SW 1271 (cell line): ENCODE measurements around the gene TPK1.
"Not testable (repeated sequence)": the region's sequence is repeated elsewhere in the genome, so short reads cannot be mapped to it uniquely, and the experiment has no call there.

Experiments used
- DNase-seq, 2 experiments: peaks; one replicate each; lab custom pipeline; 2025; lab: John Stamatoyannopoulos, UW

Gene TPK1

DNA sequence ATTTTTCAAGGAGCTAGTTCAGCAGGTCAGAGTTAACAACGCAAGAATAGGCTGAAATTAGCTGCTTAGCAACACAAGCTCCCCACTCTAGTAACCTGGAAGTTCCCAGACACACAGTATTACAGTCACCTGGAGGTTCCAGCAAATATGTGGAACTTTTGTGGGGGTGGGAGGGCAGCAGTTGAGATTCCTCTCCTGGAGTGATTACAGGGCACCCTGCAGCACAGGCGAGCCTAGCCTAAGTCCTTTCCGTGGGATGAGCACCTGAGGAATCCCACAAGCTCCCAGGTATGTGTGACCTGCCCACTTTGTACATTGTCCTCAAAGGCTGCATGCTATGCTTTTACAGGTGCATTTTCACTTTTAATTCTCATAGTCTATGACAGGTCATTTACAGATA is 13.6 kb downstream of the TPK1 start:
- DNase-seq: no peak

DNA sequence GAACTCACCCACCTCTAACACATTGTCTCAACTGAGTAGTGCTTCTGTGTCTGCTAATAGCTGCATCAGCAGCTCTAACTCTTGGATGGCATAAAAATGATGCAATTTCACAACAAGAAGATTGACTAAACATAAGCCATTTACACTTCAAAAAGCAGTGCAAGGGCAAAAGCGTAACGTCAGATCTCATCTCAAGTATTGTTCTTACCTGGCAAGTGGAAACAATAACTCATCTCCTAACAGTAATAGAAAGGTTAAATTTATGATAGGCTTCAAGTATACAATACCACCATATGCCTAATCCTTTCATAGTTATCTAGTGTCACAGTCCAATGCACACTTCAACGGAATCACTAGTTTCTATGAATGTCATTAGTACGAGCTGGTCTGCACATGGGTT is 14.8 kb downstream of the TPK1 start:
- DNase-seq: no peak

DNA sequence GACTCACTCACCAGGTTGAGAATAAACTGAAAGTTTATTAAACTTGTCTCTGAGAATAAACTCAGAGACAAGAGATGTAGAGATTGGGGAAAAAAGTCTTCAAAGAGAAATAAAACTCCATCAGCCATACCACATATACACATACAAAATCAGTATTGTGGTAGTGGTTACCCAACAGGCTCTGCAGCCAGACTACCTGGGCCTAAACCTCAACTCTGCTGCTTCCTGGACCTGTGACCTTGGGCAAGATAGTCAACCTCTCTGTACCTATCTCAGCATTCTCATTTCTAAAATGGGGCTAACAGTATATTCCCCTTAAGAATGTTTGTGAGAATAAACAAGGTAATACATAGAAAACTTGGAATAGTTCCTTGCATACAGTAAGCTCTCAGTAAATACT is 15.3 kb downstream of the TPK1 start:
- no peak for DNase-seq

DNA sequence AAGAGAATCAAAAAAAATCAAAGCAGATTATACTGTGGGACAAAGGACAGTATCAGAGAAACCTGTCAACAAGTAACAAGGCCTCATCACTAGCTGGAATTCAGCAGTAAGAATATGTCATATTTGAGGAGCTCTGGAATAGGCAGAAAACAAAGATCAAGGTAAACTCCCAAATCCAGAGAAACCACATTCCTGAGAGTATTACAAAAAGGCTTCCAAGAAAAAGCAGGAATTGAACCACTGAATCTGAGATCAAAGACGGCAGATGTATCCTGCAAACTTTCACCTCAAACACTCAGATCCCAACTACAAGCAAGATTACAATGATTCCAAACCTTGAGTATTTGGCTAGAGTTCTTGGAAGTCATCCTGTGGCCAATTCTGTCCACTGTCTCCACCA is 16.3 kb downstream of the TPK1 start:
- no peak for DNase-seq

DNA sequence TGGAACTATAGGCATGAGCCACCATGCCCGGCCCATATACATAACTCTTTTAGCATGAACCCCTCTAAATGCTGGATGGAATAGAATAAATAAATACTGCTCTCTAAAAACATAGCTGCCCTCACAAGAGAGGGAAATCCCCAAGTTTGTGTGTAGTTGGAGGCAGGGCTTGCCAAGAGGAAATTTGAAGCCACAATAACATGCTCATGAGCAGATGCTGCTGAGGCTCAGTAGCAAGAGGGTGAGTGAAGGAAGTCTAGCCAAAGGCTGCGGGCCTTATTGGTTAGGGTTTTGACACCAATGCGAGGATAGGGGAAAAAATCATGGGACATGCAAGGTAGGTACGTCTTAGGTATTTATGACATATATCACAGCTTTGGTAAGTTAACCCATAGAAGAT is 17.3 kb downstream of the TPK1 start:
- no peak for DNase-seq

- DNase-seq: no peak
Observed at GRCh38 chr7:144817001-144817400, 18.9 kb downstream of the TPK1 start.

GRCh38 chr7:144814299-144814698 is 21.6 kb downstream of the TPK1 start:
- no peak for DNase-seq

DNA sequence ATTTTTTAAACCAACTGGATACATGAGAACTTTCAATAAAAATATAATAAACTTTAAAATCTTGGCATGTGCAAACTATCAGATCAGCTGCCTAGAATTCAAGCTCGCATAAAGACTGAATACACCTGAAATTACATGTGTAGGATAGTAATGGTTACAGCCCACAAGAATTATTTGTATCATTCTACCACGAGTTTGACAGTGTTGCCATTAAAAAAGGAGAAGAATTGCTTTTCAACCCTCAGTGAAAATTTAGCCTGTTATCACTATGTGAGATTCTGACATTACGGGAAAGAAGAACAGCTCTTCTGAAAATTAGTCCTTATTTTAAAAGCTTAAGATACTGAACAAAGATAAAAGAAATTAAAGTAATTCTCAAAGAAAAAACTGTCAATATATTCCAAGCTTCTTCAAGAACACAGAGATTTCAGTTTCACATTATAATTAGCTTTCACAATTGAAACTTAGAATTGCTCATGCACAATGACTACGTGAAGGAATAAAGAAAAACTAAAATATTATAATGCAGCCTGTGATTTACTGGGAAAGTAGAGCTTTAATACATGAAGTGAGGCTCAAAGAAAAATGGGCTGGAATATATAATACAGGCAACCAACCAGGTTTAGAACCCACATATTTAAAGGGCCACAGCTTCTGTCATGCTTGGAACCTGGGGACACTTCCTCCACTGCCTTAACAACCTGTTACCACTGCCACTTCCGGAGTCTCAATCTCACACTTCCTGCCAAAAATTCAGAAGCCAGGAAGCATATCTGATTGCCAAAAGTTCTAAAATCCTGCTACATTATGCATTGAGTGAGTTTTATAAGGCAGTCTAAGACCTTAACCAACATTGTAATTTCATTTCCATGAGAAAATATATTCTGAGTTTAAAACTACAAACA is 23.2 kb downstream of the TPK1 start:
- DNase-seq: no peak

- DNase-seq: no peak
Observed at GRCh38 chr7:144805627-144806239, 30.1 kb downstream of the TPK1 start.

DNA sequence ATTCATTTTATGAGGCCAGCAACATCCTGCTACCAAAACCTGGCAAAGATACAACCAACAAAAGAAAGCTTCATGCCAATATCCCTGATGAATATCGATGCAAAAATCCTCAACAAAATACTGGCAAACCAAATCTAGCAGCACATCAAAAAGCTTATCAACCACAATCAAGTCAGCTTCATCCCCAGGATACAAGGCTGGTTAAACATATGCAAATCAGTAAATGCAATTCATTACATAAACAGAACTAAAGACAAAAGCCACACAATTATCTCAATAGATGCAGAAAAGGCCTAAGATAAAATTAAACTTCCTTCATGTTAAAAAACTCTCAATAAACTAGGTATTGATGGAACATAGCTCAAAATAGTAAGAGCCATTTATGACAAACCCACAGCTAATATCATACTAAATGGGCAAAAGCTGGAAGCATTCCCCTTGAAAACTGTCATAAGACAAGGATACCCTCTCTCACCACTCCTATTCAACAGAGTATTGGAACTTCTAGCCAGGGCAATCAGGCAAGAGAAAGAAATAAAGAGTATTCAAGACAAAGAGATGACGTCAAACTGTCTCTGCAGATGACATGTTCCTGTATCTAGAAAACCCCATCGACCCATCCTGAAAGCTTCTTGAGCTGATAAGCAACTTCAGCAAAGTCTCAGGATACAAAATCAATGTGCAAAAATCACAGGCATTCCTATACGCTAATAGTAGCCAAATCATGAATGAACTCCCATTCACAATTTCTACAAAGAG is 35.0 kb downstream of the TPK1 start:
- not testable (repeated sequence) for DNase-seq

DNA sequence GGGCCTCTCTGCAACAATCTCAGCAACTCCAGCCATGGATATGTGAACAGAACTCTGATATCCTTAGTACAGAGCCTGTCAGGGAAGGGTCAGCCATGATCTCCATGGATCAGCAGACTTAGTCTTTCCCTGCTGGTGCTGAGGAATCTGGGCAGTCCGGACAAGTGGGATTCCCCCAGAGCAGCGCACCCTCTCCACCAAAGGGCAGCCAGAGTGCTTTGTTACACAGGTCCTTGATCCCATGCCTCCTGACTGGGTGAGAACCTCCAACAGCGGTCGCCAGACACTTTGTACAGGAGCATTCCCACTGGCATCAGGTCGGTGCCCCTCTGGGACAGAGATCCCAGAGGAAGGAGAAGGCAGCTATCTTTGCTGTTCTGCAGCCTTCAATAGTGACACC is 38.9 kb downstream of the TPK1 start:
- no peak for DNase-seq

GRCh38 chr7:144792050-144792449 is 43.8 kb downstream of the TPK1 start:
- no peak for DNase-seq

- DNase-seq: no peak
Observed at GRCh38 chr7:144791488-144791887, 44.4 kb downstream of the TPK1 start.

DNA sequence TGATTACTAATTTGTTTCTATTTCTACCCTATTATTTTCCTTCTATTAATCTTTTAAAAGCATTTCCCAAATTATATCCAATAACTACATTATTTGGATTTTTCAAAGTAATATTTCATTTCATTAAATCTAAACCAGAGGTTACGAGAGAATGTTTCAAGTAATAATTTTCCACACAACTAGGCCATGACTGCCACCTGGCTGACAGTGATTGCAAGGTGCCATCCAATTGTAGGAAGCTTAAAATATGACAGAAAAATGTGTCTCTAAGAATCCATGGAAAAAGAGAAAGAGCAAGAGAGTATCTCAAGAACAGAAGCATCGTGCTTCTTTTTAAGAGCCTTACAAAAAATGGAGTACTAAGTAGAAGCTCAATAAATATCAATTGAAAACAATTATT is 48.7 kb downstream of the TPK1 start:
- no peak for DNase-seq

GRCh38 chr7:144786522-144786921 is 49.3 kb downstream of the TPK1 start:
- no peak for DNase-seq

GRCh38 chr7:144786079-144786478 is 49.8 kb downstream of the TPK1 start:
- DNase-seq: no peak

- no peak for DNase-seq
Observed at GRCh38 chr7:144785521-144785920, 50.3 kb downstream of the TPK1 start.

- DNase-seq: no peak
Observed at GRCh38 chr7:144784943-144785342, 50.9 kb downstream of the TPK1 start.

DNA sequence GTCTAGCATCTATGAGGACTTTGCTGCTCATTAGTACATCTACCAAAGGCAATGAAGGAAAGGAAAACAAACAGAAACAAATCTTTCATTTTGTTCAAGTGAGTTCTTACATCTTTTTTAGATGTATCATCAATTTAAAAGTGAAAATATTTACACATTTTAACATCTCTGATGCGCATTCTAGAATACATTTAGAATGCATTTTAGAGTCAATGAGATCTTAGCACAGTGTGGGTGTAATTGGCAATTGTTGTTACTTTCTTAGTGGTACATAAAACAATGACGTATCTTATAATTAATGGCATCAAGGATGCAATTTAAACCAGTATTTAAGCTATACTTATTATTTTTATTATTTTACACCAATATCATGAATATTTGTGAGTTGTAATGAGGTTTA is 51.4 kb downstream of the TPK1 start:
- DNase-seq: no peak

GRCh38 chr7:144782883-144783282 is 53.0 kb downstream of the TPK1 start:
- DNase-seq: no peak

- DNase-seq: no peak
Observed at GRCh38 chr7:144780071-144780608, 55.7 kb downstream of the TPK1 start.

DNA sequence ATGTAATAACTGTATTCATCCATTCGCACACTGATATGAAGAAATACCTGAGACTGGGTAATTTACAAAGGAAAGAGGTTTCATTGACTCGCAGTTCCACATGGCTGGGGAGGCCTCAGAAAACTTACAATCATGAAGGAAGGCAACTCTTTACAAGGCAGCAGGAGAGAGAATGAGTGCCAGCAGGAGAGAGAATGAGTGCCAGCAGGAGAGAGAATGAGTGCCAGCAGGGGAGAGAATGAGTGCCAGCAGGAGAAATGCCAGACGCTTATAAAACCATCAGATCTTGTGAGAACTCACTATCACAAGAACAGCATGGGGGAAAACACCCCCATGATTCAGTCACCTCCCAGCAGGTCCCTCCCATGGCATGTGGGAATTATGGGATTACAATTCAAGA is 58.0 kb downstream of the TPK1 start:
- DNase-seq: not testable (repeated sequence)
